ENCODE results near the gene DUOXA1. TPM values are rescaled to one million over a fixed set of nuclear protein-coding genes. Genes with fewer than 3 reads are reported as not detected.

DUOXA1 gene
- polyA plus RNA-seq, 1 of the 3 experiments (the other 2 are of a cell fraction), result 0.02 TPM

DNA sequence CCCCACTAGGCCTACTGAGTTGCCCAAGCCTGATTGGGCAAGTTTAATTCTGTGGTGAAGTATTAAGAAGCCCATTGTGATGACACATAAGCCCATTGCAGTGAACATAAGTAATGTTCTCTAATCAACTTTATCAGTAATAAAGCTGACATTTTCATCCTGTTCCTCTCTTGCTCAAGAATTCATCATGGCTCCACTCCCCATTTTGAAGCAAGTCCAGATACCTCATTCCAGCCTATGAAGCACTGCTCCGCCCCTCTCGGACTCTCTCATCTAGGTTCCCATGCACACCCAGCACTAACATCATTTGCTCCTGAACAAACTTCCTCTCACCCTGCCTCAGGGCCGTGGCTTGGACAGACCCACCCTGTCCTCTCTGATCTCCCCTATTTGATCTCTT is 47.6 kb upstream of the DUOXA1 start:
- Histone ChIP-seq H3K4me3 (ENCODE audit: low read depth in 2 of 2, low read length in 1 of 2) (no peak overlapping the region), H4K20me1 (ENCODE audit: insufficient read depth) (no peaks in the 10 kb centered on the region), H3K79me2 (ENCODE audit: insufficient read depth) (no peaks in the 10 kb centered on the region), H3K9me2 (no peaks in the 10 kb centered on the region), H3F3A (replicated peaks; ENCODE audit: insufficient read depth) (peaks cover 4% of the 10 kb centered on the region), H3K4me2 (no peak overlapping the region), H3K9me3 (no peaks in the 10 kb centered on the region), H3K27me3 (ENCODE audit: insufficient read depth) (no peaks in the 10 kb centered on the region), H3K36me3 (replicated peaks in 1 of 2; ENCODE audit: control insufficient read depth in 1 of 2, insufficient read depth in 2 of 2, low read length in 1 of 2) (peaks cover 0 to 6% of the 10 kb centered on the region in 2 experiments), H2AFZ (ENCODE audit: low read depth) (no peak overlapping the region), H3K4me1 (ENCODE audit: control insufficient read depth in 1 of 2, insufficient read depth in 2 of 2, low read depth in 1 of 2, low read length in 1 of 2) (peaks cover 0 to 32% of the 10 kb centered on the region in 2 experiments; a peak in 3 of 4 replicates), H3K9ac (no peak overlapping the region), H3K27ac (ENCODE audit: low read depth in 2 of 2, low read length in 1 of 2) (no peak overlapping the region)
- no peak for TF ChIP-seq JUND (IDR thresholded peaks at IDR 0.05)
- no peak for TF ChIP-seq POLR2AphosphoS5 (IDR thresholded peaks at IDR 0.05; ENCODE audit: low read depth, low read length)
- TF ChIP-seq, protein P1, sequence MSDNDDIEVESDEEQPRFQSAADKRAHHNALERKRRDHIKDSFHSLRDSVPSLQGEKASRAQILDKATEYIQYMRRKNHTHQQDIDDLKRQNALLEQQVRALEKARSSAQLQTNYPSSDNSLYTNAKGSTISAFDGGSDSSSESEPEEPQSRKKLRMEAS (IDR thresholded peaks at IDR 0.05; ENCODE audit: low read depth), result no peak
- no peak for TF ChIP-seq REST (IDR thresholded peaks at IDR 0.05; ENCODE audit: low read depth, low read length)
- TF ChIP-seq SIN3A (IDR thresholded peaks at IDR 0.05; ENCODE audit: borderline replicate concordance, low read depth, low read length), result no peak
- TF ChIP-seq RAD21 (IDR thresholded peaks at IDR 0.05; ENCODE audit: low read length), result no peak
- TF ChIP-seq MEF2A (IDR thresholded peaks at IDR 0.05; ENCODE audit: borderline replicate concordance, low read depth), result no peak
- no peak for TF ChIP-seq CHD2 (IDR thresholded peaks at IDR 0.05; ENCODE audit: low read length, partially characterized antibody)
- TF ChIP-seq RCOR1 (IDR thresholded peaks at IDR 0.05; ENCODE audit: low read length), result no peak
- no peak for TF ChIP-seq GABPA (IDR thresholded peaks at IDR 0.05; ENCODE audit: low read depth)
- no peak for TF ChIP-seq NFIC (IDR thresholded peaks at IDR 0.05; ENCODE audit: borderline replicate concordance)
- TF ChIP-seq SMC3 (IDR thresholded peaks at IDR 0.05; ENCODE audit: low read depth, low read length), result no peak
- no peak for TF ChIP-seq FOXM1 (IDR thresholded peaks at IDR 0.05; ENCODE audit: low read depth)
- TF ChIP-seq FOXJ3 (CRISPR knock-in tag; IDR thresholded peaks at IDR 0.05), result no peak
- TF ChIP-seq TEAD4 (IDR thresholded peaks at IDR 0.05; ENCODE audit: borderline replicate concordance, insufficient read depth), result no peak
- no peak for TF ChIP-seq USF2 (IDR thresholded peaks at IDR 0.05; ENCODE audit: borderline replicate concordance, low read depth, low read length)
- no peak for TF ChIP-seq TCF12 (IDR thresholded peaks at IDR 0.05)
- no peak for TF ChIP-seq FOSL2 (IDR thresholded peaks at IDR 0.05; ENCODE audit: borderline replicate concordance, low read depth)
- TF ChIP-seq ELF1 (IDR thresholded peaks at IDR 0.05), result no peak
- no peak for TF ChIP-seq RFX5 (IDR thresholded peaks at IDR 0.05; ENCODE audit: low read length)
- no peak for DNase-seq
- CTCF ChIA-PET, result interaction anchor here (2.5 kb wide), 1 partner anchor 23 kb away, joined by 9 read pairs; no protein-coding TSS in a partner anchor
- POLR2A ChIA-PET, result interaction anchor here (0.7 kb wide), 1 partner anchor 11 kb away, joined by 4 read pairs; the partner anchor contains the start of gene SHF
- WGBS (ENCODE audit: low lambda C conversion rate), result 77% methylated on average over 3 of the region's 3 CpGs
